HepG2 (cell line): ENCODE data around the gene PARN. TPM values are rescaled to one million over a fixed set of nuclear protein-coding genes. Genes with fewer than 3 reads are reported as not detected.

Experiments
- CAMTA2 ChIP-seq: sonication (generic); formaldehyde crosslinking; IDR thresholded peaks from 2 replicates; pipeline ENCODE4 v1.4.0; 2020; ENCODE audit warnings: mild to moderate bottlenecking, missing genetic modification reagents, borderline replicate concordance
- EP300 ChIP-seq, 3 experiments: sonication (generic) in 1 of 3; formaldehyde crosslinking in 1 of 3; IDR thresholded peaks; 2 replicates each; pipeline versions ENCODE4 v1.5.1 to v1.6.1; 2011 to 2020; ENCODE audit warnings: low read depth in 2 of 3, low read length in 2 of 3, borderline replicate concordance in 1 of 3, improper control_type of control experiment in 1 of 3, mild to moderate bottlenecking in 1 of 3, missing genetic modification reagents in 1 of 3, moderate library complexity in 1 of 3
- GTF2F1 ChIP-seq: fragments of 150-350 bp; IDR thresholded peaks from 2 replicates; pipeline ENCODE4 v1.6.1; 2014; ENCODE audit warnings: low read length
- JARID2 ChIP-seq: sonication (generic); formaldehyde crosslinking; IDR thresholded peaks from 2 replicates; pipeline ENCODE4 v1.8.1; 2023; ENCODE audit warnings: missing genetic modification reagents, inconsistent platforms; ENCODE audit not compliant: insufficient replicate concordance
- MTF2 ChIP-seq: sonication (generic); formaldehyde crosslinking; IDR thresholded peaks from 2 replicates; pipeline ENCODE4 v1.5.0; 2020; ENCODE audit warnings: missing genetic modification reagents, borderline replicate concordance
- MYPOP ChIP-seq: sonication (generic); formaldehyde crosslinking; IDR thresholded peaks from 2 replicates; pipeline ENCODE4 v1.8.1; 2023; ENCODE audit warnings: mild to moderate bottlenecking, moderate library complexity, missing genetic modification reagents
- NFYC ChIP-seq: IDR thresholded peaks from 2 replicates; pipeline ENCODE4 v1.6.1; 2016; ENCODE audit warnings: missing genetic modification reagents, missing compliant biosample characterization
- NR2F1 ChIP-seq, 2 experiments: fragments of 450-650 bp in 1 of 2; formaldehyde crosslinking in 1 of 2; IDR thresholded peaks; 2 replicates each; pipeline versions ENCODE4 v1.5.0 to v1.6.1; 2016 to 2020; ENCODE audit warnings: mild to moderate bottlenecking in 1 of 2, missing compliant biosample characterization in 1 of 2, missing genetic modification reagents in 1 of 2, moderate library complexity in 1 of 2
- PHF5A ChIP-seq: IDR thresholded peaks from one replicate; pipeline ENCODE4 v1.6.1; 2018; ENCODE audit warnings: low read depth, missing genetic modification reagents; ENCODE audit not compliant: unreplicated experiment
- RAD51 ChIP-seq: fragments of 450-650 bp; IDR thresholded peaks from 2 replicates; pipeline ENCODE4 v1.6.1; 2016; ENCODE audit warnings: borderline replicate concordance
- REPIN1 ChIP-seq: sonication (generic); formaldehyde crosslinking; IDR thresholded peaks from 2 replicates; pipeline ENCODE4 v1.8.0; 2022; ENCODE audit warnings: missing genetic modification reagents, low read depth, mild to moderate bottlenecking, borderline replicate concordance
- TARDBP ChIP-seq: sonication (generic); formaldehyde crosslinking; IDR thresholded peaks from 2 replicates; pipeline ENCODE4 v1.8.0; 2022; ENCODE audit warnings: mild to moderate bottlenecking, missing genetic modification reagents
- THAP11 ChIP-seq: IDR thresholded peaks from 2 replicates; pipeline ENCODE4 v1.6.1; 2016; ENCODE audit warnings: missing biosample characterization, missing genetic modification reagents
- ZBTB46 ChIP-seq: sonication (generic); formaldehyde crosslinking; IDR thresholded peaks from 2 replicates; pipeline ENCODE4 v1.4.0; 2020; ENCODE audit warnings: mild to moderate bottlenecking, missing genetic modification reagents, borderline replicate concordance
- ZFP91 ChIP-seq: sonication (generic); formaldehyde crosslinking; IDR thresholded peaks from 2 replicates; pipeline ENCODE4 v1.9.0; 2022; ENCODE audit warnings: missing genetic modification reagents, mild to moderate bottlenecking, borderline replicate concordance
- ZKSCAN8 ChIP-seq: IDR thresholded peaks from 2 replicates; pipeline ENCODE4 v1.6.1; 2016; ENCODE audit warnings: borderline replicate concordance, missing genetic modification reagents, missing compliant biosample characterization
- ZNF337 ChIP-seq: sonication (generic); formaldehyde crosslinking; IDR thresholded peaks from 2 replicates; pipeline ENCODE4 v1.5.1; 2020; ENCODE audit warnings: missing genetic modification reagents, low read depth, mild to moderate bottlenecking, borderline replicate concordance
- ZNF776 ChIP-seq: sonication (generic); formaldehyde crosslinking; IDR thresholded peaks from 2 replicates; pipeline ENCODE4 v1.4.0; 2020; ENCODE audit warnings: mild to moderate bottlenecking, missing genetic modification reagents
- ZSCAN5A ChIP-seq: sonication (generic); formaldehyde crosslinking; IDR thresholded peaks from 2 replicates; pipeline ENCODE4 v1.8.0; 2022; ENCODE audit warnings: mild to moderate bottlenecking, missing genetic modification reagents, borderline replicate concordance
- polyA plus RNA-seq, 8 experiments: library from polyadenylated mRNA; depleted of rRNA in 3 of 8; stranded (reverse) in 7 of 8; unstranded in 1 of 8; fragments of >200 nt; fragmentation: Illumina TruSeq in 4 of 8; extraction: Trizol in 4 of 8; gene quantifications; 2 replicates each; pipeline versions ENCODE4 v1.2.1 to v1.2.3, GENCODE V29; 2011 to 2016; ENCODE audit warnings: low read depth in 4 of 8, missing spikeins in 1 of 8, mixed read lengths in 1 of 8; ENCODE audit not compliant: insufficient read depth in 1 of 8
- total RNA-seq, 5 experiments: library from RNA; depleted of rRNA; stranded (reverse); fragments of >200 nt; fragmentation: Illumina TruSeq; extraction: Trizol; gene quantifications; 2 replicates each; pipeline ENCODE4 v1.2.3, GENCODE V29; 2016; ENCODE audit warnings: low read depth in 1 of 5
- TF ChIP-seq, protein P1 (sequence below): sonication (generic); formaldehyde crosslinking; IDR thresholded peaks from 2 replicates; pipeline ENCODE4 v1.4.0; 2020; ENCODE audit warnings: mild to moderate bottlenecking, missing genetic modification reagents

The PARN gene
- total and polyA plus RNA-seq, 2 of the 13 experiments (the other 11 are each of a cell fraction or from before 2014, with no cell fraction given) = 13.3 to 47.6 TPM

DNA sequence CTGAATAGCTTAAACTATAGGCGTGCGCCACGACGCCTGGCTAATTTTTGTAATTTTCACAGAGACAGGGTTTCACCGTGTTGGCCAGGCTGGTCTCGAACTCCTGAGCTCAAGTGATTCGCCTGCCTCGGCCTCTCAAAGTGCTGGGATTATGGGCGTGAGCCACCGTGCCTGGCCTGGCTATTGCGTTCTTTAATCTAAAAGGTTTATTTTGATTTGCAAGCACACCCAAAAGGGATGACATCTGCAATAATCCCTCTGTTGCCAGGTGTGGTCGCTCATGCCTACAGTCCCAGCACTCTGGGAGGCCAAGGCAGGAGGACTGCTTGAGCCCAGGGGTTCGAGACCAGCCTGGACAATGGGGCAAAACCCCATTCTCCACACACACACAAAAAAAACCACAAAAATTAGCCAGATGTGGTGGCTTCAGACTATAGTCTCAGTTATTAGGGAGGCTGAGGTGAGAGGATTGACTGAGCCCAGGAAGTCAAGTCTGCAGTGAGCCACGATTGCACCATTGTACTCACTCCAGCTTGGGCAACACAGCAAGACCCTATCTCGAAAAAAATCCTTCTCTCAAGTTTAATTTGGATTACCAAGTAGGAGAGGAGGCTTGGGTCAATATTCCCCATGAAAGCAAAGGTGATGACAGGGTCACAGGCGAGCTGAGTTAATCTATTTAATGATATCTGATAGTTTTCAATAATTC is 144.1 kb downstream of the PARN start (continued):
- TF ChIP-seq ZFP91 = no peak
- TF ChIP-seq MYPOP = no peak
- no peak for TF ChIP-seq MTF2
- TF ChIP-seq ZSCAN5A (CRISPR knock-in tag) = no peak
- no peak for TF ChIP-seq ZKSCAN8
- no peak for TF ChIP-seq THAP11 (CRISPR knock-in tag)
- TF ChIP-seq RAD51 = no peak
- 0 out of 2 replicates have a peak, but pooled peaks have one; percentile 59 for TF ChIP-seq ZBTB46 (CRISPR knock-in tag)
- TF ChIP-seq NR2F1 (CRISPR knock-in tag; IDR thresholded peaks at IDR 0.05) = no peak
- no peak for TF ChIP-seq NFYC (CRISPR knock-in tag)
- no peak for TF ChIP-seq EP300 (IDR thresholded peaks at IDR 0.05; ENCODE audit: low read depth in 2 of 2, low read length in 2 of 2)
- no peak for TF ChIP-seq EP300 (CRISPR knock-in tag; IDR thresholded peaks at IDR 0.05; ENCODE audit: borderline replicate concordance)
- TF ChIP-seq PHF5A (CRISPR knock-in tag) = no peak
- TF ChIP-seq ZNF337 = no peak
- TF ChIP-seq ZNF776 (CRISPR knock-in tag) = no peak
- no peak for TF ChIP-seq TARDBP
- no peak for TF ChIP-seq JARID2 (CRISPR knock-in tag)
- TF ChIP-seq CAMTA2 (CRISPR knock-in tag) = no peak
- TF ChIP-seq, protein P1, sequence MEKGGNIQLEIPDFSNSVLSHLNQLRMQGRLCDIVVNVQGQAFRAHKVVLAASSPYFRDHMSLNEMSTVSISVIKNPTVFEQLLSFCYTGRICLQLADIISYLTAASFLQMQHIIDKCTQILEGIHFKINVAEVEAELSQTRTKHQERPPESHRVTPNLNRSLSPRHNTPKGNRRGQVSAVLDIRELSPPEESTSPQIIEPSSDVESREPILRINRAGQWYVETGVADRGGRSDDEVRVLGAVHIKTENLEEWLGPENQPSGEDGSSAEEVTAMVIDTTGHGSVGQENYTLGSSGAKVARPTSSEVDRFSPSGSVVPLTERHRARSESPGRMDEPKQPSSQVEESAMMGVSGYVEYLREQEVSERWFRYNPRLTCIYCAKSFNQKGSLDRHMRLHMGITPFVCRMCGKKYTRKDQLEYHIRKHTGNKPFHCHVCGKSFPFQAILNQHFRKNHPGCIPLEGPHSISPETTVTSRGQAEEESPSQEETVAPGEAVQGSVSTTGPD (CRISPR knock-in tag) = no peak
- no peak for TF ChIP-seq REPIN1 (CRISPR knock-in tag)
- TF ChIP-seq GTF2F1 = no peak
